MCF 10A (cell line): Measurements from ENCODE around the gene IGFBP6. TPM values are rescaled to one million over a fixed set of nuclear protein-coding genes. Genes with fewer than 3 reads are reported as not detected.
"Not testable (repeated sequence)": the region's sequence is repeated elsewhere in the genome, so short reads cannot be mapped to it uniquely, and the experiment has no call there.

ENCODE experiments used
- BruUV-seq: library from RNA; stranded (reverse); fragments of 400-500 nt; replicated peaks from 2 replicates; lab custom pipeline; 2021; lab: Mats Ljungman, UMichigan
- CTCF ChIA-PET: fragments of 300-600 bp; sonication (Branson Sonifier 250); formaldehyde crosslinking; extraction: SDS; loops from one replicate; lab custom pipeline; 2021; ENCODE audit warnings: antibody characterized with exemption, inconsistent platforms; lab: Yijun Ruan, JAX
- POLR2A ChIA-PET: fragments of 300-600, 350-650 bp; sonication (Branson Sonifier 250); formaldehyde crosslinking; extraction: SDS; loops from one replicate; lab custom pipeline; 2020; ENCODE audit warnings: antibody characterized with exemption, inconsistent platforms; lab: Yijun Ruan, JAX
- DNase-seq: peaks from one replicate; pipeline ENCODE4 v3.0.0-alpha.2; 2018; ENCODE audit not compliant: unreplicated experiment
- H3K27ac Mint-ChIP-seq: one replicate; pipeline ENCODE4 v1.8.0; 2022; ENCODE audit warnings: mild to moderate bottlenecking, low read depth, mixed read lengths; ENCODE audit not compliant: unreplicated experiment
- H3K27me3 Mint-ChIP-seq: one replicate; pipeline ENCODE4 v1.8.0; 2022; ENCODE audit warnings: mixed read lengths; ENCODE audit not compliant: insufficient read depth, unreplicated experiment
- H3K36me3 Mint-ChIP-seq: one replicate; pipeline ENCODE4 v1.8.0; 2022; ENCODE audit warnings: mild to moderate bottlenecking, moderate library complexity, mixed read lengths; ENCODE audit not compliant: insufficient read depth, unreplicated experiment
- H3K4me1 Mint-ChIP-seq: one replicate; pipeline ENCODE4 v1.8.0; 2022; ENCODE audit warnings: mixed read lengths; ENCODE audit not compliant: insufficient read depth, unreplicated experiment
- H3K4me3 Mint-ChIP-seq: one replicate; pipeline ENCODE4 v1.8.0; 2022; ENCODE audit warnings: mild to moderate bottlenecking, moderate library complexity, mixed read lengths; ENCODE audit not compliant: unreplicated experiment
- H3K9me3 Mint-ChIP-seq: one replicate; pipeline ENCODE4 v1.8.0; 2022; ENCODE audit warnings: mixed read lengths; ENCODE audit not compliant: unreplicated experiment
- intact Hi-C: fragments of 100-400 bp; cut with micrococcal nuclease; formaldehyde crosslinking; loops from 2 replicates; pipeline ENCODE4 v1.14.1; 2022
- total RNA-seq: library from RNA; stranded (reverse); gene quantifications from 2 replicates; pipeline ENCODE4 v1.2.3, GENCODE V29; 2022
- TF ChIP-seq, protein P1 (sequence below): fragments of 200-600 bp; IDR thresholded peaks from one replicate; pipeline ENCODE4 v1.8.0; 2022; ENCODE audit warnings: antibody characterized with exemption, mild to moderate bottlenecking; ENCODE audit not compliant: unreplicated experiment

IGFBP6 gene
- total RNA-seq, 1 experiment from 2014 or later, result 6.4 TPM

DNA sequence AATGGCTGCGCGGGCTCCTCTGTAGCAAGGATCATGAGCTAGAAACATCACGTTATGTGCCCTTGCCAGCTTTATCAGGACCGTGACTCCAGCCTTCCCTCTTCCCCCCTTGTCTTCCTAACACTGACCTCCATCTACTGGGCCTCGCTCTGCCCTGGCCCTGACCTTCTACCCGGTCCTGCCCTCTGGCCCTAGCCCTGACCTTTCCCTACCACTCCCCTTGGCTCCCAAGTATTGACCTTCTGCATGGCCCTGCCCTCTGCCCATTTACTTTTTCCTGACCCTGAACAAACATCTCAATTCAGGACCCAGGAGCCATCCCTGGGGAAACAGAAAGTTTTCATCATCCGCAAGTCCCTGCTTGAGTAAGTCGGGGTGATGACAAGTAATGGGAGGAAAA, 7.8 kb downstream of the IGFBP6 start:
- no peak overlapping the region for H3K27ac Mint-ChIP-seq
- no TSS peak for BruUV-seq
- TF ChIP-seq, protein P1, sequence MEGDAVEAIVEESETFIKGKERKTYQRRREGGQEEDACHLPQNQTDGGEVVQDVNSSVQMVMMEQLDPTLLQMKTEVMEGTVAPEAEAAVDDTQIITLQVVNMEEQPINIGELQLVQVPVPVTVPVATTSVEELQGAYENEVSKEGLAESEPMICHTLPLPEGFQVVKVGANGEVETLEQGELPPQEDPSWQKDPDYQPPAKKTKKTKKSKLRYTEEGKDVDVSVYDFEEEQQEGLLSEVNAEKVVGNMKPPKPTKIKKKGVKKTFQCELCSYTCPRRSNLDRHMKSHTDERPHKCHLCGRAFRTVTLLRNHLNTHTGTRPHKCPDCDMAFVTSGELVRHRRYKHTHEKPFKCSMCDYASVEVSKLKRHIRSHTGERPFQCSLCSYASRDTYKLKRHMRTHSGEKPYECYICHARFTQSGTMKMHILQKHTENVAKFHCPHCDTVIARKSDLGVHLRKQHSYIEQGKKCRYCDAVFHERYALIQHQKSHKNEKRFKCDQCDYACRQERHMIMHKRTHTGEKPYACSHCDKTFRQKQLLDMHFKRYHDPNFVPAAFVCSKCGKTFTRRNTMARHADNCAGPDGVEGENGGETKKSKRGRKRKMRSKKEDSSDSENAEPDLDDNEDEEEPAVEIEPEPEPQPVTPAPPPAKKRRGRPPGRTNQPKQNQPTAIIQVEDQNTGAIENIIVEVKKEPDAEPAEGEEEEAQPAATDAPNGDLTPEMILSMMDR, result no peak
- no peak for DNase-seq
- no peaks in the 10 kb centered on the region for H3K27me3 Mint-ChIP-seq
- H3K9me3 Mint-ChIP-seq, result no peaks in the 10 kb centered on the region
- no peaks in the 10 kb centered on the region for H3K36me3 Mint-ChIP-seq
- no peak overlapping the region for H3K4me3 Mint-ChIP-seq
- POLR2A ChIA-PET, result no interaction called here
- CTCF ChIA-PET, result interaction anchor here (1.9 kb wide), 1 partner anchor 39 kb away, joined by 6 read pairs; no protein-coding TSS in a partner anchor
- intact Hi-C loops, result no loop called here
- no peaks in the 10 kb centered on the region for H3K4me1 Mint-ChIP-seq

DNA sequence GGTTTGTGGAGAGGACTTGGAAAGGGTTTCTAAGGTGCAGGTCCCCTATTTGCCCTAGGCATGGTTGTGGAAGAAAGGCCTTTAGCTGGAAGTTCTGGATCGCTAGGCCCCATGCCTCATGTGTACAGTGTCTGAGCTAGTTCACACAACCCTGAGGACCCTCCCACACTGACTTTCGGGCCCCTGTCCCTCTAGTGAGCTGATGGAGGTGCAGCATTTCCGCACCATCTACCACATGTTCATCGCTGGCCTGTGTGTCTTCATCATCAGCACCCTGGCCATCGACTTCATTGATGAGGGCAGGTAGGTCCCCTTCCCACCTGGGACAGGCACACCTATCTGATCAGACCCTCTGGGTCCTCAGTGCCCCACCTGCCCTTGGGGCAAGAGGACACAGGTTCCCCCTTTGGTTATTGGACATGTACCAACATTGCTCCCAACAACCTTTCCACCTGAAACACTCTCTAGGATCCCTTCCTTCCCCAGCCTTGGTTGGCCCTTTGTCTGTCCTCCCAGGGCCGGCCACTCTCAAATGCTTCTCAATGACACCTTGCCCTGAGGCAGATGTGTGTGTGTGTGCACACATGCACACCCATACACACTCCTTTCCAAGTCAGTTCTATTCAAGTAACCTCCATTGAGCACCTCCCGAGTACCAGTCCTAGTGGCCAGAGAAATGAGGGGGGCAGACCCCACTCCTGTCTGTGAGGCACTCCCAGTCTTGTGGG, 8.4 kb downstream of the IGFBP6 start:
- ChIA-PET CTCF (interaction anchor here (1.9 kb wide), 1 partner anchor 40 kb away, joined by 6 read pairs; no protein-coding TSS in a partner anchor), POLR2A (no interaction called here)
- Mint-ChIP-seq H3K36me3 (no peaks in the 10 kb centered on the region), H3K4me1 (no peaks in the 10 kb centered on the region), H3K27ac (no peak overlapping the region), H3K4me3 (no peak overlapping the region), H3K9me3 (no peaks in the 10 kb centered on the region), H3K27me3 (no peaks in the 10 kb centered on the region)
- DNase-seq, result no peak
- TF ChIP-seq, protein P1, result no peak
- BruUV-seq, result no TSS peak
- intact Hi-C loops, result no loop called here

DNA sequence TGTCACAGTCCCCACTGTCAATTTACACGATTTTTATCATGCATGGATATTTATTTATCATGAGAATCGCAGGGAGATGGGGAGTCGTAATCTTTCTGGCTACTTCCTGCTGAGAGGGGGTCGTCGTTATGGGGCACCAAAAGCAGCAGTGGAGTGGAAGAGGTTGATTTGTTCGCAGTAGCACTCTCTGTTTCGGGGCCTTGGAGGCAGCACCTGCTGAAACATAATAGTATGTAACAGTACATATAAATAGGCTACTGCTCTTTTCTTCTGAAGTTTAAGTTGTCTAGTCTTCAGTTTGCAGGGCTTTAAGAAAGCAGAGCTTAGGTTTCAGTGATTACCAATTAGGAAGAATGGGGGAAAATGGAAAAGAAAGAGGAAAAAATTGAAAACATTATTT, 9.7 kb downstream of the IGFBP6 start:
- no peaks in the 10 kb centered on the region for H3K27me3 Mint-ChIP-seq
- H3K27ac Mint-ChIP-seq, result no peak overlapping the region
- no peaks in the 10 kb centered on the region for H3K4me1 Mint-ChIP-seq
- TF ChIP-seq, protein P1, result no peak
- intact Hi-C loops, result no loop called here
- H3K4me3 Mint-ChIP-seq, result no peak overlapping the region
- no peaks in the 10 kb centered on the region for H3K36me3 Mint-ChIP-seq
- no peak for DNase-seq
- CTCF ChIA-PET, result interaction anchor here (0.6 kb wide), 3 partner anchors 41 to 76 kb away, joined by 3 to 5 read pairs (median 3); no protein-coding TSS in a partner anchor
- H3K9me3 Mint-ChIP-seq, result no peaks in the 10 kb centered on the region
- POLR2A ChIA-PET, result interaction anchor here (0.6 kb wide), 1 partner anchor 147 kb away, joined by 3 read pairs; no protein-coding TSS in a partner anchor
- no TSS peak for BruUV-seq

DNA sequence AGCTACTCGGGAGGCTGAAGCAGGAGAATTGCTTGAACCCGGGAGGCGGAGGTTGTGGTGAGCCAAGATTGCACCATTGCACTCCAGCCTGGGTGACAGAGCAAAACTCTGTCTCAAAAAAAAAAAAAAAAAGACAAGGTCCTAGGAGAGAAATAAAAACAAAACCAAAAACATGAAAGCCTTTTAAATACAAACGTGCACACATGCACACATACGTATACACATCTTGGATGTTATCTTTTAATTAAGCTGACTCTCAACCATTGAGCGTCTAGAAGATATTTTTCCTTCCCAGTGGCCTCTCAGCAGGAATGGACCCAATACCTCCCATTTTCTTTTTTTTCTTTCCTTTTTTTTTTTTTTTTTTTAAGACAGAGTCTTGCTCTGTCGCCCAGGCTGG, 15.0 kb downstream of the IGFBP6 start:
- H3K9me3 Mint-ChIP-seq, DNase-seq, H3K36me3 Mint-ChIP-seq, intact Hi-C loops, H3K4me1 Mint-ChIP-seq, BruUV-seq, H3K27me3 Mint-ChIP-seq, H3K4me3 Mint-ChIP-seq, H3K27ac Mint-ChIP-seq: not testable (repeated sequence)
- ChIA-PET POLR2A (interaction anchor here (0.6 kb wide), 1 partner anchor 26 kb away, joined by 4 read pairs; no protein-coding TSS in a partner anchor), CTCF (interaction anchor here (0.6 to 1.0 kb wide), 3 partner anchors 14 to 107 kb away, joined by 3 to 4 read pairs (median 3); no protein-coding TSS in a partner anchor)
